Uterus (tissue), 4 donors: Measurements from ENCODE around the gene KCNQ2. TPM values are rescaled to one million over a fixed set of nuclear protein-coding genes. Genes with fewer than 3 reads are reported as not detected.
"Not testable (repeated sequence)": the region's sequence is repeated elsewhere in the genome, so short reads cannot be mapped to it uniquely, and the experiment has no call there.

ENCODE experiments used
- DNase-seq, 2 donors: peaks; one replicate each; pipeline ENCODE4 v3.0.0-alpha.2; 2019 to 2020
- H3K27ac ChIP-seq, 2 donors: fragments of 200-600 bp; sonication (generic); 1 replicate in 1 of 2; 2 replicates in 1 of 2; pipeline ENCODE4 v1.5.1; 2016 to 2018
- H3K27me3 ChIP-seq, 2 donors: fragments of 200-600 bp; sonication (generic); one replicate each; pipeline ENCODE4 v1.5.1; 2018 to 2019; ENCODE audit warnings: control low read depth in 1 of 2
- H3K36me3 ChIP-seq, 2 donors: fragments of 200-600 bp; sonication (generic); one replicate each; pipeline ENCODE4 v1.5.1; 2019; ENCODE audit warnings: control low read depth in 1 of 2
- H3K4me1 ChIP-seq, 2 donors: fragments of 200-600 bp; sonication (generic); one replicate each; pipeline ENCODE4 v1.5.1; 2018 to 2019; ENCODE audit warnings: control low read depth in 1 of 2
- H3K4me3 ChIP-seq, 2 donors: fragments of 200-600 bp; sonication (generic); 1 replicate in 1 of 2; 2 replicates in 1 of 2; pipeline ENCODE4 v1.5.1; 2018 to 2019; ENCODE audit warnings: mild to moderate bottlenecking in 1 of 2
- H3K9me3 ChIP-seq, 2 donors: fragments of 200-600 bp; sonication (generic); one replicate each; pipeline ENCODE4 v1.5.1; 2019; ENCODE audit warnings: control low read depth in 1 of 2
- POLR2A ChIP-seq, 2 donors: fragments of 450-650 bp; IDR thresholded peaks; one replicate each; pipeline ENCODE4 v1.6.1; 2016; ENCODE audit warnings: antibody characterized with exemption in 2 of 2, mild to moderate bottlenecking in 1 of 2, moderate library complexity in 1 of 2
- intact Hi-C: fragments of 100-400 bp; cut with DNase I; formaldehyde crosslinking; loops from one replicate; pipeline ENCODE4 v1.15.1; 2023; ENCODE audit warnings: low total_unique reads
- total RNA-seq, 4 donors: library from RNA; depleted of rRNA in 3 of 4; stranded (reverse); fragments of >200 nt in 3 of 4; gene quantifications; one replicate each; pipeline versions ENCODE4 v1.1.0 to v1.2.4, GENCODE V29; 2014 to 2023
- TF ChIP-seq, protein P1 (sequence below), 4 experiments: fragments of 200-600 bp in 2 of 4; fragments of 450-650 bp in 2 of 4; sonication (generic) in 2 of 4; IDR thresholded peaks; one replicate each; pipeline ENCODE4 v1.5.1; 2016 to 2019; ENCODE audit warnings: antibody characterized with exemption in 4 of 4, mild to moderate bottlenecking in 2 of 4, moderate library complexity in 1 of 4
- donor health status: DM: yes; HTN: yes; CAD: no.

The KCNQ2 gene
- total RNA-seq, 4 donors from 2014 or later = 1.2 to 4.9 TPM; not detected in 2

DNA sequence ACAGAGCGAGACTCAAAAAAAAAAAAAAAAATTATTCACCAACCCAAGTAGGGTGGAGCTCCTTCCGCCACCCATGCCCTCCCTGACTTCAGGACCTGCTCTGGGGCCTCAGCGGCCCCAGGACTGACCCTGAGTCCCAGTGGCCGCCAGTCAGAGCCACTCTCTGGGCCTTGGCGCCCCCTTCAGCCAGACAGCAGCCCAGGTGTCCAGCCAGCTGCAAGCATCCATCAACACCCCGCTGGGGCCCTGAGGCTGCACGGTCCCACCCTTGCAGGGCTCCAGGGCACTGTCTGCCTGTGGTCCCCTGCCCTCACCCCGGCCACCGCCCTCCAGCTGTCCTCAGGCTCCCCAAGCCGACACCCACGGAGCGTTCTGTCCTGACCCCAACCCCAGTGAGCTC lies 11.4 kb upstream of the KCNQ2 start:
- no peak for DNase-seq
- H3K4me1 ChIP-seq = peaks cover 0 to 3% of the 10 kb centered on the region in 2 donors
- H3K27ac ChIP-seq = no peak overlapping the region
- TF ChIP-seq, protein P1, sequence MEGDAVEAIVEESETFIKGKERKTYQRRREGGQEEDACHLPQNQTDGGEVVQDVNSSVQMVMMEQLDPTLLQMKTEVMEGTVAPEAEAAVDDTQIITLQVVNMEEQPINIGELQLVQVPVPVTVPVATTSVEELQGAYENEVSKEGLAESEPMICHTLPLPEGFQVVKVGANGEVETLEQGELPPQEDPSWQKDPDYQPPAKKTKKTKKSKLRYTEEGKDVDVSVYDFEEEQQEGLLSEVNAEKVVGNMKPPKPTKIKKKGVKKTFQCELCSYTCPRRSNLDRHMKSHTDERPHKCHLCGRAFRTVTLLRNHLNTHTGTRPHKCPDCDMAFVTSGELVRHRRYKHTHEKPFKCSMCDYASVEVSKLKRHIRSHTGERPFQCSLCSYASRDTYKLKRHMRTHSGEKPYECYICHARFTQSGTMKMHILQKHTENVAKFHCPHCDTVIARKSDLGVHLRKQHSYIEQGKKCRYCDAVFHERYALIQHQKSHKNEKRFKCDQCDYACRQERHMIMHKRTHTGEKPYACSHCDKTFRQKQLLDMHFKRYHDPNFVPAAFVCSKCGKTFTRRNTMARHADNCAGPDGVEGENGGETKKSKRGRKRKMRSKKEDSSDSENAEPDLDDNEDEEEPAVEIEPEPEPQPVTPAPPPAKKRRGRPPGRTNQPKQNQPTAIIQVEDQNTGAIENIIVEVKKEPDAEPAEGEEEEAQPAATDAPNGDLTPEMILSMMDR (IDR thresholded peaks at IDR 0.05) = no peak
- no peak for TF ChIP-seq POLR2A (IDR thresholded peaks at IDR 0.05)
- intact Hi-C loops = no loop called here
- no peaks in the 10 kb centered on the region for H3K9me3 ChIP-seq
- H3K36me3 ChIP-seq = no peaks in the 10 kb centered on the region
- no peak overlapping the region for H3K4me3 ChIP-seq
- peaks cover 0 to 16% of the 10 kb centered on the region in 2 donors for H3K27me3 ChIP-seq

DNA sequence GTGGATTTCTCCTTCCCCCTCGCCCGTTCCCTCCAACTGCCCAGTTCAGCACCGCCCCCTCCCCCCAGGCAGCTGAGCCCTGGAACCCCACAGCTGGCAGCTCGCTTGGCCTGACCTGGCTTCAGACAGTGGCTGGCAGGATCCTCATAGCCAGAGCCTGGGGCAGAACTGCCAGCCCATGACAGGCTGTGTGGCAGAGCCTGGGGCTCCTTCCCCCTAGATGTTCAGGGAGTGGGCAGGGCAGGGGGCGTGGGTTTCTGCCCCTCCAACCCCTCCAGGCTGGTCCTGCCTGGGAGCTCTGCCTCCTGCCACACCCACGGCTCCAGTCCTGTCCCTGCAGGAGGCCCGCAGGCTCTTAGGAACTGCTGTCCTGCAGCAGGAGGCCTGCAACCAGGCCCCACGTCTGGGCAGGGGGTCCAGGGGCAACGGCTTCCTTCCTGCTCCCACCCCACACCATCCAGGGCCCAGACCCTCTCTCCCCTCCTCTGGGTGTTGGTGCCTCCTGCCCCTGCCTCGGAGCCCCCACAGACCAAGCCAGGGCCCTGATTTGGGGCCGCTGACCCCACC lies 9.6 kb upstream of the KCNQ2 start:
- no peaks in the 10 kb centered on the region for H3K9me3 ChIP-seq
- no peak overlapping the region for H3K27ac ChIP-seq
- no peak for DNase-seq

DNA sequence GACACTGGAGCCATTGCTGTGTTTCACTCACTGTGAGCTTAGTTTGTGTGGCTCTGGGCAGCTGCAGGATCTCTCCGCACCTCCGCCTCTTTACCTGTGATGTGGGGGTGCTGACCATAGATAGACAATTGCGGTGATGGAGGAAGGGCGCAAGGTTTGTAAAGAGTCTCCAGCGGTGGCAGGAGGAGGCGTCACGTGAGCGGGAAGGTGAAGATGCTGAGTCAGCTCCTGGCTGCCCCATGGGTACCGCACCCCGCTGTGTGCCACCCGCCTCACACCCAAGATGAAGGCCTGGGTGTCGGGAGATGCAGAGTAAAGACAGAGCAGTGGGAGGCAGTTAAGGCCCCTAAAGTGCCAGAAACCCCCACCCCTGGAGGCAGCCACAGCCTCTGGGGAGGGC lies 9.0 kb upstream of the KCNQ2 start:
- Histone ChIP-seq H3K36me3 (no peaks in the 10 kb centered on the region), H3K27me3 (peaks cover 0 to 18% of the 10 kb centered on the region in 2 donors), H3K4me1 (no peaks in the 10 kb centered on the region), H3K27ac (no peak overlapping the region), H3K9me3 (no peaks in the 10 kb centered on the region), H3K4me3 (no peak overlapping the region)
- intact Hi-C loops = no loop called here
- TF ChIP-seq, protein P1 (IDR thresholded peaks at IDR 0.05) = no peak
- no peak for TF ChIP-seq POLR2A (IDR thresholded peaks at IDR 0.05)
- no peak for DNase-seq

More for the DNA sequence above, 9.6 kb upstream of the KCNQ2 start:
- Histone ChIP-seq H3K36me3 (no peaks in the 10 kb centered on the region), H3K27me3 (peaks cover 0 to 18% of the 10 kb centered on the region in 2 donors), H3K4me3 (no peak overlapping the region), H3K4me1 (no peaks in the 10 kb centered on the region)
- TF ChIP-seq, protein P1 (IDR thresholded peaks at IDR 0.05) = no peak
- TF ChIP-seq POLR2A (IDR thresholded peaks at IDR 0.05) = no peak
- intact Hi-C loops = no loop called here

DNA sequence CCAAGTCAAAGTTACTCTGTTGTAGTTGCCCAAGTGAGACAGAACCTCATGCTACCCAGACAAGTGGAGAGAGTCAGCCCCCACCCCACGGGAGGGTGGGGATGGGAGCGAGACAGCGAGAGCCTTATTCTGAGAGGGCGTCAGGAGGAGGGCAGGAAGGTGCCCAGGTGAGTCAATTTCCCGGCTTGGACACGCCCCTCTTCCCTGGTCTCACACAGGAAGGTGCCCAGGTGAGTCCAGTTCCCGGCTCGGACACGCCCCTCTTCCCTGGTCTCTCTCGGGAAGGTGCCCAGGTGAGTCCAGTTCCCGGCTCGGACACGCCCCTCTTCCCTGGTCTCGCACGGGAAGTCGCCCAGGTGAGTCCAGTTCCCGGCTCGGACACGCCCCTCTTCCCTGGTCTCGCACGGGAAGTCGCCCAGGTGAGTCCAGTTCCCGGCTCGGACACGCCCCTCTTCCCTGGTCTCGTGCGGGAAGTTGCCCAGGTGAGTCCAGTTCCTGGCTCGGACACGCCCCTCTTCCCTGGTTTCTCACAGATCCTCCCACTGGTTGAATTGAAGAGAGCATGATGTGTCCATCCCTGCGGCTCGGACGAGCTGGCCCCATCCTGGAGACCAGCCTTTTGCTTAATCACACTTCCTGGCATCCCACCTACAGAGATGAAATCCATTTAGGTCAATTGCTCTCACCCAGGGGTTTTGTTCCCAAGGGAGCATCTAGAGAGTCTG lies 7.4 kb upstream of the KCNQ2 start:
- H3K36me3 ChIP-seq, H3K9me3 ChIP-seq, intact Hi-C loops, H3K27ac ChIP-seq, H3K4me3 ChIP-seq, DNase-seq, H3K4me1 ChIP-seq: not testable (repeated sequence)
- H3K27me3 ChIP-seq = peaks cover 0 to 24% of the 10 kb centered on the region in 2 donors

DNA sequence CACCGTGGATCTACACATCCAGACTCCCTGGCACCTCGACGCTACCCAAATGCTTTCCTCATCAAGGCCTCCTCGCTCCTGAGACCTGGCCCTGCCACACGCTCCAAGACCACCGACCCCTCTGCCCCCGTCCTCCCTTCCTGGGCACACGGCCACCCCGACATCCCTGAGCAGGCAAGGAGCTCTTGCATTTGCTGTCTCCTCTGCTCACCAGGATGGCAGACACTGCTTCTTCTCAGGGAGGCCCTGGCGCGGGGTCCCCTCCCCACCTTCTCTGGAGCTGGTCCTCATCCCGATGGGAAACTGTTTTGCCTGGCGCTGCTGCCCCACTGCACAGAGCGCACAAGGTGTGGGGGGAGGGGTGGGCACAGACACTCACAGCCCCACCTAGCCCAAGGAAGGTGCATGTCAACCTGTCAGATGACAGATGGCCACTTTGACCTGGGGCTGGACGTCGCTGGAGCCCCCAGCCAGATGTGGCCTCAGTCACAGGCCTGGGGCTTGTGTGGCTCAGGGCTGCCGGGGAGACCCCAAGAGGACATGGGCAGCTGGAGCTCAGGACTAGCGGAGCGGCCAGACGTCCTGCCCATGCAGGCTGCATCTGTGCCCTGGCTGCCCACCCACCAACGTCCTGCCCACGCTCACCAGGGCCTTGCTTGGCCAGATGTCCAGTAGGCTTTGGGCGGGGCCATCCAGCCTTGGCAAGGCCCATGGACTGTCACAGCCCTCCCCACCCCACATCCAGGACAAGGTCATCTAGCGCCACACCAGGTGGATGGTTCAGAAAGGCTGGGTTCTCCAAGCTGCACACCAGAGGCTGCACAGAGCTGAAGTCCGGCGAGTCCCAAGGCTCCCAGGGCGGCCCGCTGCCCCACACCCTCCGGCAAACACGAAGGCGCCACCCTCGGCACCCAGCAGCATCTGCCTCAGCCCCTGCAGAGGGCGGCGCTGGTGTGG lies 6.2 kb upstream of the KCNQ2 start:
- no peaks in the 10 kb centered on the region for H3K36me3 ChIP-seq
- H3K27ac ChIP-seq = no peak overlapping the region
- peaks cover 0 to 22% of the 10 kb centered on the region in 2 donors for H3K27me3 ChIP-seq
- H3K9me3 ChIP-seq = no peaks in the 10 kb centered on the region
- intact Hi-C loops = no loop called here
- DNase-seq = no peak
- TF ChIP-seq, protein P1 (IDR thresholded peaks at IDR 0.05) = no peak
- TF ChIP-seq POLR2A (IDR thresholded peaks at IDR 0.05) = no peak
- no peak overlapping the region for H3K4me3 ChIP-seq
- no peaks in the 10 kb centered on the region for H3K4me1 ChIP-seq
